Measurements from ENCODE around the gene PAGE4.

PAGE4 gene

GRCh38 chrX:49877397-49878101 is 48.4 kb downstream of the PAGE4 start:
- no peak for DNase-seq

DNA sequence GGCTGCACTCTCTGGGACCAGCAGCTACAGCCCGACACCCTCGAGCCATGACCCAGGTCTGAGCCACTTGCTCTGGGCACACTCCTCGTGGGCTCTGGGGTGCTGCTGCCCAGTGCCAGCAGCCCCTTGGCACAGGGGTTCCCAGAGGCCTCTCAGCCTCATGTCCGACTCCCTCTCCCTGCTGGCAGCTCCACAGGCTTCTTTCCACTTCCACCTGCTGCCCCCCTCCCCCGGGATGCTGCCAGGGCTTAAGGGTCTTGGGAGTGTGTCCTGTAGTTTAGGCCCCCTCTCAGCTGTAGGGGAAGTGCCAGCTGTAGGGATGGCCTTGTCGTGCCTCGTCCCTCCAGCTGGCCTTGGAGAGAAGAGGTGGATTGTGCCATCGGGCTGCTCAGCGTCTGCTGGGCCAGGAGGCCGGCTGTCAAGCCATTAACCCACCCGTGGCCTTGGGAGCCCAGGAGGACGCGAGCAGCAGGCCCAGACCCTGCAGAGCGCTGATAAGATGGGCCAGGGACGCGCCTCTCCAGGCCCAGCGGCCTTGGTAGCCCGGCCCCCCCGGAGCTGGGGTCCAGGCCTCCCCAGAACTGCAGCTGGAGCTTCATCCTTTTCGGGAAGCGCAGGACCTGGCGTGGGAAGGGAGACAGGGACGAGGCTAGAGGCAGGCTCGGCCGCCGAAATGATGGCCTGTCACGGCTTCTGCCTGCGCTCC is 49.2 kb downstream of the PAGE4 start:
- no peak for DNase-seq

DNA sequence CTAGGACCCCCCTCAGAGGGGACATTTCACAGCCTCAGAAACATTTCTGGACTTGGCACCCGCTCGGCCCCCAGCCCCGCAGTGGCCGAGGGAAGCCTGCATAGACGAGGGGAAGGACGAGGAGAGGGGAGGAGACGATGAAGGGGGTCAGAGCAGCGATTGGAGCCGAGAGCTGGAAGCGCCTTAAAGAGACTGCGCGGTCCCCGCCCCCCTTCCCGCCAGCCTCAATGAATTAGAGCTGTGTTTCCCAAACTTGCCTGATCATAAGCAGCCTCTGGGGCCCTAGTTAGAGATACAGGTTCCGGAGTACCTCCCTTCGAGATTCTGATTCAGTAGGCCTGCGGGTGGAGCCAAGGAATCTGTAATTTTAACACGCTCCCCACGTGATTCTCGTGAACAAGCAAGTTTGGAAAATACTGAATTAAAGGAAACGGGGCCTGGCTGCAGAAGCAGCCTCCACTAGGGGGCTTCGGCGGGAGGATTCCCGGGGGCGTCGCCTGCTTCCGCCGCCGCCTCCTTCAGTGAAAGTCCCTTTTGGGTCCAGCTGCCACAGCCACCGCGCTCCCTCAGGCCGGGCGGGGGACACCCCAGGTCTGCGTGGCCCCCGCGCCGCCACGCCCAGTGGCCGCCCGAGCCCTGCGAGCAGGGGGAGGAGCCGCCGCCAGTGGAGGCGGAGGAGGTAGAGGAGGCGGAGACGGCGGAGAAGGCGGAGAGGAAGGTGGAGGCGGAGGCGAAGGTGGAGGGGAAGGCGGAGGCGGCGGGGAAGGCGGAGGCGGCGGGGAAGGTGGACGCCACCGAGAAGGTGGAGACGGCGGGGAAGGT is 49.9 kb downstream of the PAGE4 start, which contains the start of gene USP27X:
USP27X (plus strand) TSS at position 651 of the 822 bp plus-strand sequence. CDS start 824 bp downstream, outside the sequence.
- peak; percentile 82 for DNase-seq

- DNase-seq: no peak
Measured at GRCh38 chrX:49879656-49880277, 50.7 kb downstream of the PAGE4 start.

DNA sequence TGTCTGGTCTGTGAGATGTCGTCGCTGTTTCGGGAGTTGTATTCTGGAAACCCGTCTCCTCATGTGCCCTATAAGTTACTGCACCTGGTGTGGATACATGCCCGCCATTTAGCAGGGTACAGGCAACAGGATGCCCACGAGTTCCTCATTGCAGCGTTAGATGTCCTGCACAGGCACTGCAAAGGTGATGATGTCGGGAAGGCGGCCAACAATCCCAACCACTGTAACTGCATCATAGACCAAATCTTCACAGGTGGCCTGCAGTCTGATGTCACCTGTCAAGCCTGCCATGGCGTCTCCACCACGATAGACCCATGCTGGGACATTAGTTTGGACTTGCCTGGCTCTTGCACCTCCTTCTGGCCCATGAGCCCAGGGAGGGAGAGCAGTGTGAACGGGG is 51.6 kb downstream of the PAGE4 start:
- DNase-seq: no peak

All from CD4-positive, alpha-beta T cell treated with Interleukin-4 for 4 hours (primary cell).